Natural killer cell (primary cell): ENCODE data around the gene TRABD. TPM values are rescaled to one million over a fixed set of nuclear protein-coding genes. Genes with fewer than 3 reads are reported as not detected.

Experiments used
- ATAC-seq, 3 donors: fragments of 150-1000 bp in 2 of 3; fragments of 200-7000 bp in 1 of 3; cut with Tn5 transposase; 1 replicate in 1 of 3; 2 replicates in 2 of 3; pipeline ENCODE4 v1.10.0; 2021; ENCODE audit warnings: mild to moderate bottlenecking in 2 of 3, moderate library complexity in 2 of 3
- DNase-seq, 2 donors: peaks; one replicate each; pipeline versions ENCODE4 v3.0.0 to v3.0.0-alpha.2; 2013 to 2021; ENCODE audit warnings: mixed read lengths in 1 of 2
- H3K27ac ChIP-seq: one replicate; pipeline ENCODE4 v1.5.1; 2013; ENCODE audit warnings: mild to moderate bottlenecking, low read length
- H3K27me3 ChIP-seq: one replicate; pipeline ENCODE4 v1.6.1; 2013; ENCODE audit warnings: low read length; ENCODE audit not compliant: control insufficient read depth, insufficient read depth
- H3K36me3 ChIP-seq: one replicate; pipeline ENCODE4 v1.6.1; 2013; ENCODE audit warnings: low read length; ENCODE audit not compliant: control insufficient read depth, insufficient read depth
- H3K4me1 ChIP-seq: one replicate; pipeline ENCODE4 v1.6.1; 2013; ENCODE audit warnings: low read length; ENCODE audit not compliant: control insufficient read depth, insufficient read depth
- H3K4me3 ChIP-seq: one replicate; pipeline ENCODE4 v1.5.1; 2013; ENCODE audit warnings: low read length
- H3K9me3 ChIP-seq: one replicate; pipeline ENCODE4 v1.6.1; 2013; ENCODE audit warnings: low read length; ENCODE audit not compliant: control insufficient read depth, insufficient read depth
- H3K27ac Mint-ChIP-seq, 2 donors: one replicate each; pipeline ENCODE4 v1.8.0; 2022; ENCODE audit warnings: mild to moderate bottlenecking in 2 of 2, mixed read lengths in 2 of 2, moderate library complexity in 1 of 2
- H3K27me3 Mint-ChIP-seq, 2 donors: one replicate each; pipeline ENCODE4 v1.8.0; 2022; ENCODE audit warnings: low read depth in 2 of 2, mixed read lengths in 2 of 2
- H3K36me3 Mint-ChIP-seq: one replicate; pipeline ENCODE4 v1.8.0; 2022; ENCODE audit warnings: mixed read lengths
- H3K4me1 Mint-ChIP-seq, 2 donors: one replicate each; pipeline ENCODE4 v1.8.0; 2022; ENCODE audit warnings: mixed read lengths in 2 of 2
- H3K4me3 Mint-ChIP-seq: one replicate; pipeline ENCODE4 v1.8.0; 2022; ENCODE audit warnings: mild to moderate bottlenecking, moderate library complexity, mixed read lengths
- H3K9me3 Mint-ChIP-seq, 2 donors: one replicate each; pipeline ENCODE4 v1.8.0; 2022; ENCODE audit warnings: mixed read lengths in 2 of 2
- WGBS: methylation state at CpG from one replicate; pipeline ENCODE4 v1.1.7; 2013; ENCODE audit warnings: missing lambda C conversion rate; ENCODE audit not compliant: insufficient coverage; 5-methylcytosine and 5-hydroxymethylcytosine counted together
- intact Hi-C: fragments of 100-400 bp; cut with micrococcal nuclease; formaldehyde crosslinking; loops from one replicate; pipeline ENCODE4 v1.14.2; 2022
- total RNA-seq, 4 donors: library from RNA; stranded (reverse); fragments of 120-200 nt in 1 of 4; gene quantifications; one replicate each; pipeline versions ENCODE4 v1.2.3 to v1.2.4, GENCODE V29; 2013 to 2022
- TF ChIP-seq, protein P1 (sequence below): fragments of 200-600 bp; IDR thresholded peaks from one replicate; pipeline ENCODE4 v1.8.0; 2022; ENCODE audit warnings: antibody characterized with exemption

TRABD gene
- total RNA-seq, 3 donors from 2014 or later (not counting 1 experiment from before 2014, with no cell fraction given): 129 to 138 (median 132) TPM

DNA sequence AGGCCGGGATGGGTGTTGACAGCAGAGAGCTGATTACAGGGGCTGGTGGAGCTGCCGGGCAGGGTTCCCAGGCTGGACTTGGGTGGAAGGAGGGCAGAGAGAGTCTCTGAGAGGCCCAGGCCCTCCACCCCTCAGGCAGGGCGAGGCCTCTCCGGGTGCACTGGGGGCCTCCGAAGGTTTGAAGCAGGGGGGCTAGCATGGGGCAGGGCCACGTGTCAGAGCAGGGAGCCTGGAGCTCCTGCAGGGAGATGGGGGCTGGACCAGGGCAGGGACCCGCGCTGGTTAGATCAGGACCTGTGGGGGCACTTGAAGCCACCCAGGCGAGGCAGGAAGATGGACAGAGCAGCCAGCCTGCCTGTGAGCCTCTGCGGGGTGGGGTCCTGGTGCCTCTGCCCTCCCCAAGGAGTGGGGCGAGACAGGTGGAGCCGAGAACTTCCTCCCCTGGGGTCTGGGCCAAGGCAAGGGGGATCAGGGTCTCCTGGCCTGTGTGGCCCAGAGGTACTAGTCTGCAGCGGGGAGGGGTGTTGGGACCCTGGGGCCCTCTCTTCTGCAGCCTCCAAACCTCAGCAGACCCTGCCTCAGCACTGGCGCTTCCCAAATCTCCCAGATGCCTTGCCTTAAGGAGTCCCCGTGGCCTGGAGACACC, 14.3 kb upstream of the TRABD start:
- no peaks in the 10 kb centered on the region for H3K36me3 Mint-ChIP-seq
- ATAC-seq: no peak
- H3K27ac Mint-ChIP-seq: peak overlapping the region in 1 of 2 donors; percentile 63

DNA sequence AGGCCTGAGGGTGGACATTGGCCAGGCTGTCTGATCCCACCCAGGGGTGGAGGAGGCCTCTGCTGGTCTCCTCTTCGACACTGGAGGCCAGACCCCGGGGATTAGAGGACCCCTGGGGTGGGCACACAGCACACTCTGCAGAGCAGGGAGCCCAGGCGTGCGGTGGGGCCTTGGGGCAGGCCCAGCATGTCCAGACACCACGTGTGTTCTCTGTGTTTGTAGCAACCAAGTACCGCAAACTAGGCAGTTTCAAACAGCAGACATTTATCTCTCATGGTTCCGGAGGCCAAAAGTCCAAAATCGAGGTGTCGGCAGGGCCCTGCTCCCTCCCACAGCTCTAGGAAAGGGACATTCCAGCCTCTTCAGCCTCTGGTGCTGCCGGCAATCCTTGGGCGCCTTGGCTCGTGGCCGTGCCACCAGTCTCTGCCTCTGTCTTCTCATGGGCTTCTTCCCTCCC, 13.7 kb upstream of the TRABD start:
- Mint-ChIP-seq H3K27me3 (peaks cover 25 to 33% of the 10 kb centered on the region in 2 donors), H3K36me3 (no peaks in the 10 kb centered on the region), H3K9me3 (no peaks in the 10 kb centered on the region), H3K27ac (no peak overlapping the region), H3K4me3 (peak overlapping the region; percentile 63), H3K4me1 (peaks cover 0 to 14% of the 10 kb centered on the region in 2 donors)
- no peaks in the 10 kb centered on the region for H3K36me3 ChIP-seq
- H3K4me3 ChIP-seq: no peak overlapping the region
- no peak overlapping the region for H3K27ac ChIP-seq
- ATAC-seq (no peak), DNase-seq (no peak)
- no peaks in the 10 kb centered on the region for H3K9me3 ChIP-seq
- whole genome bisulfite sequencing: 85% methylated on average over 13 of the region's 13 CpGs
- intact Hi-C loops: no loop called here
- peaks cover 19% of the 10 kb centered on the region for H3K27me3 ChIP-seq
- TF ChIP-seq, protein P1, sequence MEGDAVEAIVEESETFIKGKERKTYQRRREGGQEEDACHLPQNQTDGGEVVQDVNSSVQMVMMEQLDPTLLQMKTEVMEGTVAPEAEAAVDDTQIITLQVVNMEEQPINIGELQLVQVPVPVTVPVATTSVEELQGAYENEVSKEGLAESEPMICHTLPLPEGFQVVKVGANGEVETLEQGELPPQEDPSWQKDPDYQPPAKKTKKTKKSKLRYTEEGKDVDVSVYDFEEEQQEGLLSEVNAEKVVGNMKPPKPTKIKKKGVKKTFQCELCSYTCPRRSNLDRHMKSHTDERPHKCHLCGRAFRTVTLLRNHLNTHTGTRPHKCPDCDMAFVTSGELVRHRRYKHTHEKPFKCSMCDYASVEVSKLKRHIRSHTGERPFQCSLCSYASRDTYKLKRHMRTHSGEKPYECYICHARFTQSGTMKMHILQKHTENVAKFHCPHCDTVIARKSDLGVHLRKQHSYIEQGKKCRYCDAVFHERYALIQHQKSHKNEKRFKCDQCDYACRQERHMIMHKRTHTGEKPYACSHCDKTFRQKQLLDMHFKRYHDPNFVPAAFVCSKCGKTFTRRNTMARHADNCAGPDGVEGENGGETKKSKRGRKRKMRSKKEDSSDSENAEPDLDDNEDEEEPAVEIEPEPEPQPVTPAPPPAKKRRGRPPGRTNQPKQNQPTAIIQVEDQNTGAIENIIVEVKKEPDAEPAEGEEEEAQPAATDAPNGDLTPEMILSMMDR: no peak
- peaks cover 5% of the 10 kb centered on the region for H3K4me1 ChIP-seq

More for the DNA sequence above, 14.3 kb upstream of the TRABD start:
- H3K4me1 Mint-ChIP-seq: peaks cover 0 to 14% of the 10 kb centered on the region in 2 donors
- DNase-seq: no peak
- no peak overlapping the region for H3K4me3 ChIP-seq
- H3K9me3 Mint-ChIP-seq: no peaks in the 10 kb centered on the region
- H3K4me3 Mint-ChIP-seq: peak overlapping the region; percentile 81
- TF ChIP-seq, protein P1: no peak
- H3K27ac ChIP-seq: no peak overlapping the region
- no peaks in the 10 kb centered on the region for H3K36me3 ChIP-seq
- H3K27me3 Mint-ChIP-seq: peaks cover 25 to 33% of the 10 kb centered on the region in 2 donors
- H3K27me3 ChIP-seq: peaks cover 19% of the 10 kb centered on the region
- H3K9me3 ChIP-seq: no peaks in the 10 kb centered on the region
- H3K4me1 ChIP-seq: peaks cover 5% of the 10 kb centered on the region
- 87% methylated on average over 15 of the region's 15 CpGs for WGBS
- intact Hi-C loops: no loop called here

DNA sequence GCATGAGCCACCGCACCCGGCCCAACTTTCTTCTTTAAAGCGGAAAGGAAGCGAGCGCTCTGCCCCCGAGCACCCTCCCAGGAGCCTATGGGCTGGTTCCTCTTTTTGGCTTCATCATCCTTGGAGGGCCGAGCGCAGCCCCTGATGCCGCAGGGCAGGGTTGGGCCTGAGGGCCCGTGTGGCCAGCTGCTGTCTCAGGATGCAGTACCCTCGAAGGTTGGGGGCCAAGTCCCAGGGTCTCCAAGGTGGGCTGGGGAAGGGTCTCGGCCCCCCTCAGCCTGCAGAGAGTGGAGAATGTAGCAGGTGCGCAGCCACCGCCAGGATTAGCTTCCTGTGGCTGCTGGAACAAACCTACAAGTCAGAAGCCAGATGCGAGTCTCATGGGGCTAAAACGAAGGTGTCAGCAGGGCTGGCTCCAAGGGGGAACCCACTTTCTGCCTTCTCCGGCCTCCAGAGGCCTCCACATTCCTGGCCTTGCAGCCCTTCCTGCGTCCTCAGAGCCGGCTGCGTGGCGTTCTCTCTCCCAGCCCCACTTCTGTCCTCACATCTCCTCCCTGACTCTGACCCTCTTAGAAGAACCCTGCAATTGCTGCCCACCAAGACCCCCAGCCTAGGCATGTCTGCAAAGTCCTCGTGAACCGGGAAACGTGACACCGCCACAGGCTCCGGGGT, 12.3 kb upstream of the TRABD start:
- intact Hi-C loops: no loop called here
- no peak overlapping the region for H3K27ac ChIP-seq
- WGBS: 37% methylated on average over 26 of the region's 26 CpGs
- H3K27me3 Mint-ChIP-seq: peaks cover 15 to 26% of the 10 kb centered on the region in 2 donors
- peak overlapping the region; percentile 63 for H3K4me3 Mint-ChIP-seq
- no peaks in the 10 kb centered on the region for H3K36me3 ChIP-seq
- H3K36me3 Mint-ChIP-seq: no peaks in the 10 kb centered on the region
- TF ChIP-seq, protein P1: no peak
- no peaks in the 10 kb centered on the region for H3K9me3 Mint-ChIP-seq
- no peak for ATAC-seq
- no peak for DNase-seq
- H3K4me3 ChIP-seq: no peak overlapping the region
- no peak overlapping the region for H3K27ac Mint-ChIP-seq
- no peaks in the 10 kb centered on the region for H3K9me3 ChIP-seq
- peaks cover 17% of the 10 kb centered on the region for H3K27me3 ChIP-seq
- peaks cover 5% of the 10 kb centered on the region for H3K4me1 ChIP-seq
- H3K4me1 Mint-ChIP-seq: peaks cover 0 to 14% of the 10 kb centered on the region in 2 donors
